ENCODE results near the gene IFRD2. TPM values are rescaled to one million over a fixed set of nuclear protein-coding genes. Genes with fewer than 3 reads are reported as not detected.

IFRD2 gene
- total and polyA plus RNA-seq, 2 of the 8 experiments (the other 6 are each of a cell fraction or from before 2014, with no cell fraction given), result 76.7 to 88.8 TPM

DNA sequence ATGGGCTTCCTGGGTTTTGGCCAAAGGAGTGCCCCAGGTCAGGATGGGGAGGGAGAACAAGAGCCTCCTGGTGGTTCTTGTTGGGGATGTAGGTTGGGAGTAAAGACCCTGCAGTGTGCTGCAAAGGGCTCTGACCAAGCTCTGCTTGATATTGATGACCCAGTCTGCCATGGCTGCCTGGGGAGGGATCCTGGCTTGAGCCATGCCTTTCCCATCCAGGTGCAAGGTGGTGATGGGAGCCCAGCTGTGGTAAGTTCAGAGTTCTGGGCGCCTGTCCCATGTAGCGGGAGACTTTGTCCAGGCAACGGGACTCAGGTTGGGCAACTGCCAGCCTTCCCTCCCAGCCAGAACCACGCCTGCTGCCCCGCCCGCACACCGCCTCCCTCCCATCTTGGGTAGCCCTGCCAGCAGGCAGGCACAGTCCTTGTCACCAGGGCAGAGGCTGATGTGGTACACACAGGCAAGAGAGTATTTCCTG is 53.6 kb downstream of the IFRD2 start (continued):
- TF ChIP-seq, protein P1, sequence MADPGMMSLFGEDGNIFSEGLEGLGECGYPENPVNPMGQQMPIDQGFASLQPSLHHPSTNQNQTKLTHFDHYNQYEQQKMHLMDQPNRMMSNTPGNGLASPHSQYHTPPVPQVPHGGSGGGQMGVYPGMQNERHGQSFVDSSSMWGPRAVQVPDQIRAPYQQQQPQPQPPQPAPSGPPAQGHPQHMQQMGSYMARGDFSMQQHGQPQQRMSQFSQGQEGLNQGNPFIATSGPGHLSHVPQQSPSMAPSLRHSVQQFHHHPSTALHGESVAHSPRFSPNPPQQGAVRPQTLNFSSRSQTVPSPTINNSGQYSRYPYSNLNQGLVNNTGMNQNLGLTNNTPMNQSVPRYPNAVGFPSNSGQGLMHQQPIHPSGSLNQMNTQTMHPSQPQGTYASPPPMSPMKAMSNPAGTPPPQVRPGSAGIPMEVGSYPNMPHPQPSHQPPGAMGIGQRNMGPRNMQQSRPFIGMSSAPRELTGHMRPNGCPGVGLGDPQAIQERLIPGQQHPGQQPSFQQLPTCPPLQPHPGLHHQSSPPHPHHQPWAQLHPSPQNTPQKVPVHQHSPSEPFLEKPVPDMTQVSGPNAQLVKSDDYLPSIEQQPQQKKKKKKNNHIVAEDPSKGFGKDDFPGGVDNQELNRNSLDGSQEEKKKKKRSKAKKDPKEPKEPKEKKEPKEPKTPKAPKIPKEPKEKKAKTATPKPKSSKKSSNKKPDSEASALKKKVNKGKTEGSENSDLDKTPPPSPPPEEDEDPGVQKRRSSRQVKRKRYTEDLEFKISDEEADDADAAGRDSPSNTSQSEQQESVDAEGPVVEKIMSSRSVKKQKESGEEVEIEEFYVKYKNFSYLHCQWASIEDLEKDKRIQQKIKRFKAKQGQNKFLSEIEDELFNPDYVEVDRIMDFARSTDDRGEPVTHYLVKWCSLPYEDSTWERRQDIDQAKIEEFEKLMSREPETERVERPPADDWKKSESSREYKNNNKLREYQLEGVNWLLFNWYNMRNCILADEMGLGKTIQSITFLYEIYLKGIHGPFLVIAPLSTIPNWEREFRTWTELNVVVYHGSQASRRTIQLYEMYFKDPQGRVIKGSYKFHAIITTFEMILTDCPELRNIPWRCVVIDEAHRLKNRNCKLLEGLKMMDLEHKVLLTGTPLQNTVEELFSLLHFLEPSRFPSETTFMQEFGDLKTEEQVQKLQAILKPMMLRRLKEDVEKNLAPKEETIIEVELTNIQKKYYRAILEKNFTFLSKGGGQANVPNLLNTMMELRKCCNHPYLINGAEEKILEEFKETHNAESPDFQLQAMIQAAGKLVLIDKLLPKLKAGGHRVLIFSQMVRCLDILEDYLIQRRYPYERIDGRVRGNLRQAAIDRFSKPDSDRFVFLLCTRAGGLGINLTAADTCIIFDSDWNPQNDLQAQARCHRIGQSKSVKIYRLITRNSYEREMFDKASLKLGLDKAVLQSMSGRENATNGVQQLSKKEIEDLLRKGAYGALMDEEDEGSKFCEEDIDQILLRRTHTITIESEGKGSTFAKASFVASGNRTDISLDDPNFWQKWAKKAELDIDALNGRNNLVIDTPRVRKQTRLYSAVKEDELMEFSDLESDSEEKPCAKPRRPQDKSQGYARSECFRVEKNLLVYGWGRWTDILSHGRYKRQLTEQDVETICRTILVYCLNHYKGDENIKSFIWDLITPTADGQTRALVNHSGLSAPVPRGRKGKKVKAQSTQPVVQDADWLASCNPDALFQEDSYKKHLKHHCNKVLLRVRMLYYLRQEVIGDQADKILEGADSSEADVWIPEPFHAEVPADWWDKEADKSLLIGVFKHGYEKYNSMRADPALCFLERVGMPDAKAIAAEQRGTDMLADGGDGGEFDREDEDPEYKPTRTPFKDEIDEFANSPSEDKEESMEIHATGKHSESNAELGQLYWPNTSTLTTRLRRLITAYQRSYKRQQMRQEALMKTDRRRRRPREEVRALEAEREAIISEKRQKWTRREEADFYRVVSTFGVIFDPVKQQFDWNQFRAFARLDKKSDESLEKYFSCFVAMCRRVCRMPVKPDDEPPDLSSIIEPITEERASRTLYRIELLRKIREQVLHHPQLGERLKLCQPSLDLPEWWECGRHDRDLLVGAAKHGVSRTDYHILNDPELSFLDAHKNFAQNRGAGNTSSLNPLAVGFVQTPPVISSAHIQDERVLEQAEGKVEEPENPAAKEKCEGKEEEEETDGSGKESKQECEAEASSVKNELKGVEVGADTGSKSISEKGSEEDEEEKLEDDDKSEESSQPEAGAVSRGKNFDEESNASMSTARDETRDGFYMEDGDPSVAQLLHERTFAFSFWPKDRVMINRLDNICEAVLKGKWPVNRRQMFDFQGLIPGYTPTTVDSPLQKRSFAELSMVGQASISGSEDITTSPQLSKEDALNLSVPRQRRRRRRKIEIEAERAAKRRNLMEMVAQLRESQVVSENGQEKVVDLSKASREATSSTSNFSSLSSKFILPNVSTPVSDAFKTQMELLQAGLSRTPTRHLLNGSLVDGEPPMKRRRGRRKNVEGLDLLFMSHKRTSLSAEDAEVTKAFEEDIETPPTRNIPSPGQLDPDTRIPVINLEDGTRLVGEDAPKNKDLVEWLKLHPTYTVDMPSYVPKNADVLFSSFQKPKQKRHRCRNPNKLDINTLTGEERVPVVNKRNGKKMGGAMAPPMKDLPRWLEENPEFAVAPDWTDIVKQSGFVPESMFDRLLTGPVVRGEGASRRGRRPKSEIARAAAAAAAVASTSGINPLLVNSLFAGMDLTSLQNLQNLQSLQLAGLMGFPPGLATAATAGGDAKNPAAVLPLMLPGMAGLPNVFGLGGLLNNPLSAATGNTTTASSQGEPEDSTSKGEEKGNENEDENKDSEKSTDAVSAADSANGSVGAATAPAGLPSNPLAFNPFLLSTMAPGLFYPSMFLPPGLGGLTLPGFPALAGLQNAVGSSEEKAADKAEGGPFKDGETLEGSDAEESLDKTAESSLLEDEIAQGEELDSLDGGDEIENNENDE (IDR thresholded peaks at IDR 0.05; ENCODE audit: insufficient replicate concordance, low read length), result no peak

Measured in H1 (cell line).